ENCODE data around the gene PDE11A. TPM values are rescaled to one million over a fixed set of nuclear protein-coding genes. Genes with fewer than 3 reads are reported as not detected.

PDE11A gene
- total RNA-seq, 2 donors from 2014 or later: 0.28 to 3.5 TPM

- no peak for TF ChIP-seq CTCF (IDR thresholded peaks at IDR 0.05)
- Histone ChIP-seq H3K27ac (no peak overlapping the region), H3K4me1 (ENCODE audit: control insufficient read depth in 1 of 2, low read depth in 2 of 2) (no peaks in the 10 kb centered on the region), H3K36me3 (no peaks in the 10 kb centered on the region), H3K27me3 (replicated peaks; ENCODE audit: insufficient read depth) (no peaks in the 10 kb centered on the region), H3K9me3 (no peaks in the 10 kb centered on the region), H3K4me3 (no peak overlapping the region)
- no peak for ATAC-seq (ENCODE audit: insufficient number of reproducible peaks, low FRiP score, low read depth)
- no peak for DNase-seq (ENCODE audit: low spot score)
Measured at GRCh38 chr2:177832611-177833433, 239.8 kb downstream of the PDE11A start.

GRCh38 chr2:177830881-177831386, 241.6 kb downstream of the PDE11A start:
- H3K4me3 ChIP-seq: no peak overlapping the region
- H3K9me3 ChIP-seq: no peaks in the 10 kb centered on the region
- no peak overlapping the region for H3K27ac ChIP-seq
- ATAC-seq (ENCODE audit: insufficient number of reproducible peaks, low FRiP score, low read depth) (no peak), DNase-seq (ENCODE audit: low spot score) (no peak)
- H3K27me3 ChIP-seq (replicated peaks; ENCODE audit: insufficient read depth): no peaks in the 10 kb centered on the region
- H3K4me1 ChIP-seq (ENCODE audit: control insufficient read depth in 1 of 2, low read depth in 2 of 2): no peaks in the 10 kb centered on the region
- no peaks in the 10 kb centered on the region for H3K36me3 ChIP-seq
- no peak for TF ChIP-seq CTCF (IDR thresholded peaks at IDR 0.05)

GRCh38 chr2:177828557-177828956, 244.0 kb downstream of the PDE11A start:
- Histone ChIP-seq H3K36me3 (no peaks in the 10 kb centered on the region), H3K9me3 (no peaks in the 10 kb centered on the region), H3K4me1 (ENCODE audit: control insufficient read depth in 1 of 2, low read depth in 2 of 2) (no peaks in the 10 kb centered on the region), H3K27ac (no peak overlapping the region), H3K4me3 (no peak overlapping the region), H3K27me3 (replicated peaks; ENCODE audit: insufficient read depth) (no peaks in the 10 kb centered on the region)
- no peak for TF ChIP-seq CTCF (IDR thresholded peaks at IDR 0.05)
- DNase-seq (ENCODE audit: low spot score) (no peak), ATAC-seq (ENCODE audit: insufficient number of reproducible peaks, low FRiP score, low read depth) (no peak)

GRCh38 chr2:177826897-177827296, 245.7 kb downstream of the PDE11A start:
- DNase-seq (ENCODE audit: low spot score): no peak
- TF ChIP-seq CTCF (IDR thresholded peaks at IDR 0.05): no peak

GRCh38 chr2:177822941-177823340, 249.6 kb downstream of the PDE11A start:
- Histone ChIP-seq H3K9me3 (no peaks in the 10 kb centered on the region), H3K4me3 (no peak overlapping the region), H3K27ac (no peak overlapping the region), H3K27me3 (replicated peaks; ENCODE audit: insufficient read depth) (no peaks in the 10 kb centered on the region), H3K4me1 (ENCODE audit: control insufficient read depth in 1 of 2, low read depth in 2 of 2) (no peaks in the 10 kb centered on the region), H3K36me3 (no peaks in the 10 kb centered on the region)
- ATAC-seq (ENCODE audit: insufficient number of reproducible peaks, low FRiP score, low read depth) (no peak), DNase-seq (ENCODE audit: low spot score) (no peak)
- TF ChIP-seq CTCF (IDR thresholded peaks at IDR 0.05): no peak

More at GRCh38 chr2:177826897-177827296, 245.7 kb downstream of the PDE11A start:
- no peak for ATAC-seq (ENCODE audit: insufficient number of reproducible peaks, low FRiP score, low read depth)
- Histone ChIP-seq H3K27ac (no peak overlapping the region), H3K27me3 (replicated peaks; ENCODE audit: insufficient read depth) (no peaks in the 10 kb centered on the region), H3K4me1 (ENCODE audit: control insufficient read depth in 1 of 2, low read depth in 2 of 2) (no peaks in the 10 kb centered on the region), H3K4me3 (no peak overlapping the region), H3K9me3 (no peaks in the 10 kb centered on the region), H3K36me3 (no peaks in the 10 kb centered on the region)

All from thoracic aorta (tissue), 2 donors.